HEK293 (cell line): ENCODE data around the gene ZNF609.
A peak's percentile ranks its signal among the peaks of the same experiment; 100 is the strongest.

ENCODE experiments used
- CTCF ChIA-PET: fragments of 350-600 bp; formaldehyde crosslinking; extraction: SDS; loops from one replicate; lab custom pipeline; 2021; ENCODE audit warnings: antibody characterized with exemption; lab: Yijun Ruan, JAX
- POLR2A ChIA-PET: fragments of 300-600 bp; formaldehyde crosslinking; extraction: SDS; loops from one replicate; lab custom pipeline; 2020; ENCODE audit warnings: antibody characterized with exemption, inconsistent platforms; lab: Yijun Ruan, JAX
- H3K27ac ChIP-seq: fragments of 200-500 bp; sonication (Bioruptor generic); 2 replicates; pipeline ENCODE4 v1.5.1; 2014; ENCODE audit warnings: low read depth, low read length, control low read depth, inconsistent platforms; ENCODE audit errors: extremely low read depth
- H3K36me3 ChIP-seq, 2 experiments: fragments of 200-500 bp in 1 of 2; sonication (Bioruptor generic) in 1 of 2; 1 replicate in 1 of 2; 2 replicates in 1 of 2; pipeline ENCODE4 v1.5.1; 2014 to 2017; ENCODE audit warnings: inconsistent platforms in 2 of 2, low read length in 2 of 2; ENCODE audit not compliant: control insufficient read depth in 2 of 2, insufficient read depth in 1 of 2
- H3K4me1 ChIP-seq: fragments of 200-500 bp; sonication (Bioruptor generic); 2 replicates; pipeline ENCODE4 v1.5.1; 2014; ENCODE audit warnings: mild to moderate bottlenecking, low read length, inconsistent platforms; ENCODE audit not compliant: control insufficient read depth, insufficient read depth
- H3K4me3 ChIP-seq: 2 replicates; pipeline ENCODE4 v1.5.1; 2011; ENCODE audit warnings: low read depth, mild to moderate bottlenecking, control low read depth, low read length, moderate library complexity
- H3K9me3 ChIP-seq: fragments of 200-500 bp; sonication (Bioruptor generic); 2 replicates; pipeline ENCODE4 v1.5.1; 2014; ENCODE audit warnings: low read depth, low read length, inconsistent platforms; ENCODE audit not compliant: control insufficient read depth, insufficient read depth
- HIC1 ChIP-seq: fragments of 450-650 bp; formaldehyde crosslinking; IDR thresholded peaks from 2 replicates; pipeline ENCODE4 v1.5.1; 2016; ENCODE audit warnings: missing biosample characterization, missing genetic modification characterization
- KLF10 ChIP-seq: fragments of 450-650 bp; IDR thresholded peaks from 2 replicates; pipeline ENCODE4 v1.5.1; 2018; ENCODE audit warnings: missing biosample characterization, mild to moderate bottlenecking, missing genetic modification characterization
- MYNN ChIP-seq: fragments of 450-650 bp; formaldehyde crosslinking; IDR thresholded peaks from 2 replicates; pipeline ENCODE4 v1.5.1; 2016; ENCODE audit warnings: missing biosample characterization, missing genetic modification characterization, borderline replicate concordance
- PRDM1 ChIP-seq: fragments of 450-650 bp; formaldehyde crosslinking; IDR thresholded peaks from 2 replicates; pipeline ENCODE4; 2016; ENCODE audit warnings: missing biosample characterization, missing genetic modification characterization
- ZNF133 ChIP-seq: fragments of 450-650 bp; formaldehyde crosslinking; IDR thresholded peaks from 2 replicates; pipeline ENCODE4 v1.5.1; 2016; ENCODE audit warnings: missing biosample characterization, missing genetic modification characterization
- ZNF16 ChIP-seq: fragments of 450-650 bp; formaldehyde crosslinking; IDR thresholded peaks from 2 replicates; pipeline ENCODE4 v1.5.1; 2016; ENCODE audit warnings: low read depth, missing biosample characterization, missing genetic modification characterization
- ZNF341 ChIP-seq: fragments of 450-650 bp; formaldehyde crosslinking; IDR thresholded peaks from 2 replicates; pipeline ENCODE4; 2016; ENCODE audit warnings: low read depth, missing biosample characterization, missing genetic modification characterization
- ZNF391 ChIP-seq: fragments of 450-650 bp; formaldehyde crosslinking; IDR thresholded peaks from 2 replicates; pipeline ENCODE4 v1.5.1; 2016; ENCODE audit warnings: low read depth, missing biosample characterization, missing genetic modification characterization, borderline replicate concordance
- ZNF488 ChIP-seq: fragments of 450-650 bp; formaldehyde crosslinking; IDR thresholded peaks from 2 replicates; pipeline ENCODE4 v1.5.1; 2016; ENCODE audit warnings: missing biosample characterization, missing genetic modification characterization
- ZNF654 ChIP-seq: fragments of 450-650 bp; formaldehyde crosslinking; IDR thresholded peaks from 2 replicates; pipeline ENCODE4 v1.5.1; 2016; ENCODE audit warnings: low read depth, missing biosample characterization, missing genetic modification characterization
- ZNF707 ChIP-seq: fragments of 450-650 bp; formaldehyde crosslinking; IDR thresholded peaks from 2 replicates; pipeline ENCODE4 v1.5.1; 2016; ENCODE audit warnings: missing biosample characterization, missing genetic modification characterization
- ZNF791 ChIP-seq: fragments of 450-650 bp; formaldehyde crosslinking; IDR thresholded peaks from 2 replicates; pipeline ENCODE4 v1.5.1; 2016; ENCODE audit warnings: missing biosample characterization, missing genetic modification characterization
- ZSCAN5A ChIP-seq: fragments of 450-650 bp; formaldehyde crosslinking; IDR thresholded peaks from 2 replicates; pipeline ENCODE4 v1.5.1; 2016; ENCODE audit warnings: missing biosample characterization, missing genetic modification characterization

ZNF609 gene

GRCh38 chr15:64572856-64573255, 112.5 kb downstream of the ZNF609 start:
- Histone ChIP-seq H3K36me3 (no peaks in the 10 kb centered on the region), H3K4me3 (no peak overlapping the region), H3K4me1 (peaks cover 20% of the 10 kb centered on the region; the same call in 1 of the 2 replicates), H3K9me3 (no peaks in the 10 kb centered on the region), H3K27ac (no peak overlapping the region)
- ChIA-PET POLR2A (no interaction called here), CTCF (no interaction called here)
- peak; percentile 49; the same call in 1 of the 2 replicates for TF ChIP-seq PRDM1
- no peak for TF ChIP-seq HIC1
- no peak for TF ChIP-seq ZNF488 (tag by site-specific recombination)

- Histone ChIP-seq H3K27ac (no peak overlapping the region), H3K4me3 (no peak overlapping the region), H3K9me3 (no peaks in the 10 kb centered on the region), H3K4me1 (0 out of 2 replicates have a peak, but pooled peaks cover 6% of the 10 kb centered on the region), H3K36me3 (no peaks in the 10 kb centered on the region)
- TF ChIP-seq ZNF707 (tag by site-specific recombination): no peak
- TF ChIP-seq ZNF16: no peak
- TF ChIP-seq ZNF791 (tag by site-specific recombination): no peak
- no peak for TF ChIP-seq ZNF654 (tag by site-specific recombination)
- TF ChIP-seq ZNF341 (tag by site-specific recombination): no peak
- no peak for TF ChIP-seq KLF10
- TF ChIP-seq ZSCAN5A (tag by site-specific recombination): no peak
- no peak for TF ChIP-seq ZNF391 (tag by site-specific recombination)
- no peak for TF ChIP-seq MYNN (tag by site-specific recombination)
- TF ChIP-seq HIC1: no peak
- no peak for TF ChIP-seq ZNF133 (tag by site-specific recombination)
- CTCF ChIA-PET: interaction anchor here (0.5 kb wide), 1 partner anchor 16 kb away, joined by 3 read pairs; no protein-coding TSS in a partner anchor
- POLR2A ChIA-PET: interaction anchor here (0.5 kb wide), 1 partner anchor 105 kb away, joined by 8 read pairs; no protein-coding TSS in a partner anchor
Measured at GRCh38 chr15:64574301-64575017, 114.1 kb downstream of the ZNF609 start.
